Tibial nerve (tissue), 4 donors: ENCODE measurements around the gene ZBTB16. TPM values are rescaled to one million over a fixed set of nuclear protein-coding genes. Genes with fewer than 3 reads are reported as not detected.

Experiments
- DNase-seq, 2 donors: peaks; one replicate each; pipeline ENCODE4 v3.0.0-alpha.2; 2019; ENCODE audit warnings: low spot score in 2 of 2
- H3K27ac ChIP-seq, 4 donors: fragments of 200-600 bp; sonication (generic) in 3 of 4; one replicate each; pipeline ENCODE4 v1.5.1; 2017 to 2019; ENCODE audit warnings: mild to moderate bottlenecking in 1 of 4
- H3K27me3 ChIP-seq, 2 donors: fragments of 200-600 bp; sonication (generic) in 1 of 2; one replicate each; pipeline versions ENCODE4 v1.5.1 to v1.6.0; 2017 to 2019
- H3K36me3 ChIP-seq, 3 donors: fragments of 200-600 bp; sonication (generic); one replicate each; pipeline ENCODE4 v1.5.1; 2018 to 2019
- H3K4me1 ChIP-seq, 4 donors: fragments of 200-600 bp; sonication (generic) in 3 of 4; one replicate each; pipeline ENCODE4 v1.5.1; 2017 to 2019
- H3K4me3 ChIP-seq, 4 donors: fragments of 200-600 bp; sonication (generic) in 3 of 4; one replicate each; pipeline ENCODE4 v1.5.1; 2017 to 2019; ENCODE audit warnings: mild to moderate bottlenecking in 1 of 4, moderate library complexity in 1 of 4
- H3K9me3 ChIP-seq, 4 donors: fragments of 200-600 bp; sonication (generic) in 3 of 4; one replicate each; pipeline ENCODE4 v1.5.1; 2017 to 2019
- EP300 ChIP-seq, 2 donors: sonication (generic); formaldehyde crosslinking; IDR thresholded peaks; one replicate each; pipeline ENCODE4 v1.6.1; 2017; ENCODE audit warnings: antibody characterized with exemption in 2 of 2, mild to moderate bottlenecking in 1 of 2
- POLR2A ChIP-seq, 2 donors: fragments of 450-650 bp; IDR thresholded peaks; one replicate each; pipeline ENCODE4 v1.6.1; 2017; ENCODE audit warnings: antibody characterized with exemption in 2 of 2, mild to moderate bottlenecking in 2 of 2, moderate library complexity in 2 of 2
- WGBS, 2 donors: methylation state at CpG; one replicate each; pipeline ENCODE4 v1.1.5; 2018; 5-methylcytosine and 5-hydroxymethylcytosine counted together
- total RNA-seq, 4 donors: library from RNA; depleted of rRNA; stranded (reverse); fragments of >200 nt; gene quantifications; one replicate each; pipeline ENCODE4 v1.1.0, GENCODE V29; 2016
- TF ChIP-seq, protein P1 (sequence below), 5 experiments: fragments of 200-600 bp in 3 of 5; fragments of 450-650 bp in 2 of 5; sonication (generic) in 3 of 5; IDR thresholded peaks; one replicate each; pipeline ENCODE4 v1.5.1; 2016 to 2019; ENCODE audit warnings: antibody characterized with exemption in 5 of 5, mild to moderate bottlenecking in 3 of 5, moderate library complexity in 2 of 5

The ZBTB16 gene
- total RNA-seq, 4 donors from 2014 or later = 405 to 756 (median 580) TPM

DNA sequence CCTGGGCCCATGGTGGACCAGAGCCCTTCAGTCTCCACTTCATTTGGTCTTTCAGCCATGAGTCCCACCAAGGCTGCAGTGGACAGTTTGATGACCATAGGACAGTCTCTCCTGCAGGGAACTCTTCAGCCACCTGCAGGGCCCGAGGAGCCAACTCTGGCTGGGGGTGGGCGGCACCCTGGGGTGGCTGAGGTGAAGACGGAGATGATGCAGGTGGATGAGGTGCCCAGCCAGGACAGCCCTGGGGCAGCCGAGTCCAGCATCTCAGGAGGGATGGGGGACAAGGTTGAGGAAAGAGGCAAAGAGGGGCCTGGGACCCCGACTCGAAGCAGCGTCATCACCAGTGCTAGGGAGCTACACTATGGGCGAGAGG is 4.3 kb downstream of the ZBTB16 start:
- no peak for DNase-seq
- Histone ChIP-seq H3K4me1 (peaks cover 0 to 74% (median 27%) of the 10 kb centered on the region in 4 donors), H3K36me3 (peaks cover 6 to 75% (median 24%) of the 10 kb centered on the region in 3 donors), H3K4me3 (peak overlapping the region; percentile 18 to 82 (median 46)), H3K27me3 (no peaks in the 10 kb centered on the region), H3K27ac (peak overlapping the region in 3 of 4 donors; percentile 42 to 96 (median 49)), H3K9me3 (no peaks in the 10 kb centered on the region)
- 92 to 97% methylated on average over 8 of the region's 8 CpGs for WGBS, 2 donors
- TF ChIP-seq EP300 (IDR thresholded peaks at IDR 0.05) (no peak), POLR2A (IDR thresholded peaks at IDR 0.05) (no peak)
- TF ChIP-seq, protein P1, sequence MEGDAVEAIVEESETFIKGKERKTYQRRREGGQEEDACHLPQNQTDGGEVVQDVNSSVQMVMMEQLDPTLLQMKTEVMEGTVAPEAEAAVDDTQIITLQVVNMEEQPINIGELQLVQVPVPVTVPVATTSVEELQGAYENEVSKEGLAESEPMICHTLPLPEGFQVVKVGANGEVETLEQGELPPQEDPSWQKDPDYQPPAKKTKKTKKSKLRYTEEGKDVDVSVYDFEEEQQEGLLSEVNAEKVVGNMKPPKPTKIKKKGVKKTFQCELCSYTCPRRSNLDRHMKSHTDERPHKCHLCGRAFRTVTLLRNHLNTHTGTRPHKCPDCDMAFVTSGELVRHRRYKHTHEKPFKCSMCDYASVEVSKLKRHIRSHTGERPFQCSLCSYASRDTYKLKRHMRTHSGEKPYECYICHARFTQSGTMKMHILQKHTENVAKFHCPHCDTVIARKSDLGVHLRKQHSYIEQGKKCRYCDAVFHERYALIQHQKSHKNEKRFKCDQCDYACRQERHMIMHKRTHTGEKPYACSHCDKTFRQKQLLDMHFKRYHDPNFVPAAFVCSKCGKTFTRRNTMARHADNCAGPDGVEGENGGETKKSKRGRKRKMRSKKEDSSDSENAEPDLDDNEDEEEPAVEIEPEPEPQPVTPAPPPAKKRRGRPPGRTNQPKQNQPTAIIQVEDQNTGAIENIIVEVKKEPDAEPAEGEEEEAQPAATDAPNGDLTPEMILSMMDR (IDR thresholded peaks at IDR 0.05) = no peak

DNA sequence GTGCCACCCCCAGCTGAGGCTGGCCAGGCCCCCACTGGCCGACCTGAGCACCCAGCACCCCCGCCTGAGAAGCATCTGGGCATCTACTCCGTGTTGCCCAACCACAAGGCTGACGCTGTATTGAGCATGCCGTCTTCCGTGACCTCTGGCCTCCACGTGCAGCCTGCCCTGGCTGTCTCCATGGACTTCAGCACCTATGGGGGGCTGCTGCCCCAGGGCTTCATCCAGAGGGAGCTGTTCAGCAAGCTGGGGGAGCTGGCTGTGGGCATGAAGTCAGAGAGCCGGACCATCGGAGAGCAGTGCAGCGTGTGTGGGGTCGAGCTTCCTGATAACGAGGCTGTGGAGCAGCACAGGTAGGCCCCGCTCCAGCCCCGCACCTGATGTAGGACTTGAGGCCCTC is 4.7 kb downstream of the ZBTB16 start:
- peak overlapping the region; percentile 42 to 96 (median 52) for H3K27ac ChIP-seq
- H3K4me1 ChIP-seq = peaks cover 0 to 74% (median 27%) of the 10 kb centered on the region in 4 donors
- H3K4me3 ChIP-seq = peak overlapping the region; percentile 18 to 82 (median 46)
- no peaks in the 10 kb centered on the region for H3K9me3 ChIP-seq
- no peak for DNase-seq
- TF ChIP-seq POLR2A (IDR thresholded peaks at IDR 0.05) (no peak), EP300 (IDR thresholded peaks at IDR 0.05) (peak in 1 of 2 donors; percentile 65)
- H3K36me3 ChIP-seq = peaks cover 6 to 79% (median 24%) of the 10 kb centered on the region in 3 donors
- H3K27me3 ChIP-seq = no peaks in the 10 kb centered on the region
- WGBS, 2 donors = 90 to 93% methylated on average over 12 to 14 of the region's 14 CpGs

DNA sequence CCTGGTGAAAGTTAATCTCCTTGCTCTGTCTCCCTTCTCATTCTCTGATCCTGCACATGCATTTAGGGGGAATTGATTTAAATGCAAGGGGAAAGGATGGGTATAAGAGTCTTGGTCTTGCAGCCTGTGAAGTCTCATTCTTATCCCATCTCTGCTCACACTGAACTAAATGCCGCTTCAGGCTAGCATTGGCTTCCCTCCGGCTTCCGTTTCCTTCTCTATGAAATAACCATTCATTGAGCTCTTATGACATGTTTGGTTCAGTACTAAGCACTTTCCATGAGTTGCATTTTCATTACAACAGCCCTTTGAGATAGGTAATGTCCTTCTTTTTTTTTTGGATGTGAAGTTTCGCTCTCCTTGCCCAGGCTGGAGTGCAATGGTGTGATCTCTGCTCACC is 5.6 kb downstream of the ZBTB16 start:
- peak overlapping the region; percentile 18 to 82 (median 46) for H3K4me3 ChIP-seq
- H3K9me3 ChIP-seq = no peaks in the 10 kb centered on the region
- H3K4me1 ChIP-seq = peaks cover 0 to 81% (median 27%) of the 10 kb centered on the region in 4 donors
- WGBS, 2 donors = 76 to 84% methylated on average over 4 of the region's 4 CpGs
- peak overlapping the region in 3 of 4 donors; percentile 49 to 96 (median 54) for H3K27ac ChIP-seq
- H3K36me3 ChIP-seq = peaks cover 6 to 86% (median 24%) of the 10 kb centered on the region in 3 donors
- H3K27me3 ChIP-seq = no peaks in the 10 kb centered on the region
- DNase-seq = no peak
- TF ChIP-seq POLR2A (IDR thresholded peaks at IDR 0.05) (no peak), EP300 (IDR thresholded peaks at IDR 0.05) (no peak)
- TF ChIP-seq, protein P1 (IDR thresholded peaks at IDR 0.05) = no peak

DNA sequence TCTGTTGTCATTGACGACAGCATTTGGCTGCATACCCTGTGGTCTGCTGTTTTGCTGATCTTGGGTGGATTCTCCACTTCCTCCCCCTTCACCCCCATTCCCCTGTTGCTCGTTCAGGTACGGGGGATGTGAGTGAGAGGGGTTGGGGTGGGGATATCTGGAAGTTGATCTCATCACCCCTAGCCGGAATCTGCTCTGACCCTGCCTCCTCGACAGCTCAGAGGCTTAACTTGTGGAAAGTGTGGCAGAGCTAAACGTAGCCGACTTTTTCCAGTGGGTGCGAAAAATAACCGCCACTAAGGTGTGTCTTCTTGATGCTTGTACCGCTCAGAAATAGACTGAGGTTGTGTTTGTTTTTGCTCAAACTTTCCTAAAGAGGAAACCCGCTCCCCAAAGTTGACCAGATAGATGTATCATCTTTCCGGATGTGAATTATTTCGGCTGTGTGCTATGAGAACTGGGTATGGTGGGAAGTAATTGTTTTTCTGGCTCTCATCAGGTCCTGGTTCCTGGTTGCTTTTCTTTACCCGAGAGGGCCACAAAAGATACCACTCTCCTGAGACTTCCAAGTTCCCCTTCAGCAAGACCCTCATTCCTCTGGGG is 6.6 kb downstream of the ZBTB16 start:
- peaks cover 0 to 90% (median 28%) of the 10 kb centered on the region in 4 donors for H3K4me1 ChIP-seq
- TF ChIP-seq, protein P1 (IDR thresholded peaks at IDR 0.05) = no peak
- no peak for TF ChIP-seq POLR2A (IDR thresholded peaks at IDR 0.05)
- no peak for TF ChIP-seq EP300 (IDR thresholded peaks at IDR 0.05)
- no peaks in the 10 kb centered on the region for H3K9me3 ChIP-seq
- WGBS, 2 donors = 81 to 91% methylated on average over 14 of the region's 14 CpGs
- DNase-seq = no peak
- peaks cover 6 to 85% (median 24%) of the 10 kb centered on the region in 3 donors for H3K36me3 ChIP-seq
- peak overlapping the region; percentile 18 to 70 (median 22) for H3K4me3 ChIP-seq
- peak overlapping the region in 1 of 4 donors; percentile 96 for H3K27ac ChIP-seq
- H3K27me3 ChIP-seq = no peaks in the 10 kb centered on the region

DNA sequence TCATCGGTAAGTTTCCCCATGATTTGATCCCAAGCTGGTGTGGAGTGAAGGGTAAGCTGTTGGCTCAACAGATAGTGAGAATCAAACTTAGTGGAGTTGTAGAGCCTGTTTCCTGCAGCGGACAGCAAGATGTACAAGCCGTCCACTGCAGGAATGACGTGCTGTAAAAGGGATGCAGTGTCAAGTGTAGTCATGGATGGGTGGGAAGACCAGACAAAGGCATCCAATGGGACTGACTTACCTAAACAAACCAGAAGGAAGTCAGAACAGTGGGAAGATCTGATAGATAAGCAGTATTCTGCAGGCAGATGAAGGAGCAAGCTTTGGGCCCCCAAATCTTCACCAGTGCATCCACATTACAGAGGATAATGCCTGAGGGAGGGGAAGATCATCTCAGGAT is 8.8 kb downstream of the ZBTB16 start:
- DNase-seq = no peak
- WGBS, 2 donors = 88 to 94% methylated on average over 4 of the region's 4 CpGs
- H3K27me3 ChIP-seq = no peaks in the 10 kb centered on the region
- peaks cover 6 to 91% (median 24%) of the 10 kb centered on the region in 3 donors for H3K36me3 ChIP-seq
- H3K4me3 ChIP-seq = peak overlapping the region in 1 of 4 donors; percentile 70
- H3K27ac ChIP-seq = no peak overlapping the region
- H3K4me1 ChIP-seq = peaks cover 0 to 96% (median 40%) of the 10 kb centered on the region in 4 donors
- TF ChIP-seq EP300 (IDR thresholded peaks at IDR 0.05) = peak in 1 of 2 donors; percentile 39
- TF ChIP-seq, protein P1 (IDR thresholded peaks at IDR 0.05) = no peak
- H3K9me3 ChIP-seq = no peaks in the 10 kb centered on the region
